Calu3 (cell line): ENCODE results near the gene MANEA. TPM values are rescaled to one million over a fixed set of nuclear protein-coding genes. Genes with fewer than 3 reads are reported as not detected.

Experiments
- BruUV-seq: library from RNA; stranded (reverse); fragments of 400-500 nt; replicated peaks from 2 replicates; lab custom pipeline; 2021; lab: Mats Ljungman, UMichigan
- CTCF ChIA-PET: fragments of 300-600 bp; sonication (Branson Sonifier 250); formaldehyde crosslinking; loops from one replicate; lab custom pipeline; 2022; ENCODE audit warnings: antibody characterized with exemption; lab: Charles Lee
- DNase-seq: peaks from one replicate; pipeline ENCODE4 v3.0.0; 2022
- H3K27ac Mint-ChIP-seq: one replicate; pipeline ENCODE4 v1.8.0; 2022; ENCODE audit warnings: mixed read lengths; ENCODE audit not compliant: unreplicated experiment
- H3K27me3 Mint-ChIP-seq: one replicate; pipeline ENCODE4 v1.8.0; 2022; ENCODE audit warnings: mixed read lengths; ENCODE audit not compliant: unreplicated experiment
- H3K36me3 Mint-ChIP-seq: one replicate; pipeline ENCODE4 v1.8.0; 2022; ENCODE audit warnings: mild to moderate bottlenecking, moderate library complexity, mixed read lengths; ENCODE audit not compliant: insufficient read depth, unreplicated experiment
- H3K4me1 Mint-ChIP-seq: one replicate; pipeline ENCODE4 v1.8.0; 2022; ENCODE audit warnings: mild to moderate bottlenecking, low read depth, mixed read lengths; ENCODE audit not compliant: unreplicated experiment
- H3K4me3 Mint-ChIP-seq: one replicate; pipeline ENCODE4 v1.8.0; 2022; ENCODE audit warnings: mild to moderate bottlenecking, low read depth, moderate library complexity, mixed read lengths; ENCODE audit not compliant: unreplicated experiment
- H3K9me3 Mint-ChIP-seq: one replicate; pipeline ENCODE4 v1.8.0; 2022; ENCODE audit warnings: low read depth, mixed read lengths; ENCODE audit not compliant: unreplicated experiment
- CTCF ChIP-seq: fragments of 200-600 bp; IDR thresholded peaks from one replicate; pipeline ENCODE4 v1.8.0; 2022; ENCODE audit warnings: antibody characterized with exemption; ENCODE audit not compliant: unreplicated experiment
- intact Hi-C: fragments of 100-400 bp; cut with micrococcal nuclease; formaldehyde crosslinking; loops from one replicate; pipeline ENCODE4 v1.10.0; 2022; ENCODE audit not compliant: unreplicated experiment
- total RNA-seq: library from RNA; stranded (reverse); gene quantifications from 2 replicates; pipeline ENCODE4 v1.2.3, GENCODE V29; 2022

Gene MANEA
- total RNA-seq, 1 experiment from 2014 or later: 22.6 TPM

DNA sequence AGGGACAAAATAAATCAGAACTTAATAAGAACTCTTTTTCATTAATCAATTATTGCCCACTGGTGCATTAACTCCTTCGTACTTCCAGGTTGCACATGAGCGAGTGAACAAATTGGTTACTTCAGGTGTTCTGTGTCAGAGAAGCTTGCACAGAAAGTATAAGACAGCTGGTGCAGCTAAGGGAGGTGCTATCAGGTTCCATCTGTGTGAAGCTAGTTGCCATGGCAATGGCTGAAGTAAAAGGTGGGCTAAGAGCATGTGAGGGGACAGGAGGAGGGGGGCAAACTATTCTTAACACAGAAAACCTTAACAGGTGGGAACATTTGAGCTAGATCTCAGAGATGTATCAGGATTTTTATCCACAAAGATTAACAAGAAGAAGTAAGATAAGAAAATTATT is 81.6 kb downstream of the MANEA start:
- BruUV-seq: no TSS peak
- peaks cover 2% of the 10 kb centered on the region for H3K9me3 Mint-ChIP-seq
- CTCF ChIA-PET: no interaction called here

More for the DNA sequence above, 81.6 kb downstream of the MANEA start:
- TF ChIP-seq CTCF: no peak
- Mint-ChIP-seq H3K27me3 (no peaks in the 10 kb centered on the region), H3K27ac (no peak overlapping the region), H3K36me3 (no peaks in the 10 kb centered on the region), H3K4me1 (no peaks in the 10 kb centered on the region), H3K4me3 (no peak overlapping the region)
- DNase-seq: no peak
- intact Hi-C loops: no loop called here
